Measurements from ENCODE around the gene SLAMF9.

Gene SLAMF9

DNA sequence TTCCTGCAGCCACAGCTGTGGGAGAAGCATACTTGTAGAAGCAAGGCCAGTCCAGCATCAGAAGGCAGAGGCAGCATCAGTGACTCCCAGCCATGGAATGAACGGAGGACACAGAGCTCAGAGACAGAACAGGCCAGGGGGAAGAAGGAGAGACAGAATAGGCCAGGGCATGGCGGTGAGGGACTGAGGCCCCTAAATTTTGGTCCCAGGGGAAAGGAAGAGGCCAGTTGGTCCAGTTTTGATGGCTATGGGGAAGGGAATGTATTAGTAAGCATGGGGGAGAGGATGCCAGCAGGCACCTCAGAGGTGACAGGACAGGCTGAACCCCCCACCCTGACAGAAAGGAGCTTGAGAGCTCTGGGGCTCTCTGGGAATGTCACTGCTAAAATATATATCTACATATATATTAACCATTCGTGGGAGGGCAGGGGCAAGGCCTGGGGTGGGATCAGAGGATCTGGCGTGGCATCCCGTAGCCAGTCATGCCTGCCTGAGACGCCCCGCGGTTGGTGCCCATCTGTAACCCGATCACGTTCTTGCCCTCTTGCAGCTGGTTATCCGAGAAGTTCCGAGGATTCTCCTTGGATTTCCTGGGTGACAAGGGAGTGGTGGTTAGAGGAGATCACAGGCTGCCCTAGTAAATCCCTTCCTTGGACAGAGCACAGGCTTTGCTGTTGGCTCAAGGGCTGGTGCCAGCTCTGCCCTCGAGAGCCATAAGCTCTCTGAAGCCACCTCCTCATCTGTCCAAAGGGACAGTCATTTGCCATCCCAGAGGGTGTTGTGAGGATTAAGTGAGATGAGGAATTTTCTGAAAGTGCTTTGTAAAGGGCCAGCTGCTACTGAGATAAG is 35.5 kb downstream of the SLAMF9 start:
- no peak overlapping the region for H3K4me3 ChIP-seq (ENCODE audit: low read depth, low read length)
- TF ChIP-seq, protein P1, sequence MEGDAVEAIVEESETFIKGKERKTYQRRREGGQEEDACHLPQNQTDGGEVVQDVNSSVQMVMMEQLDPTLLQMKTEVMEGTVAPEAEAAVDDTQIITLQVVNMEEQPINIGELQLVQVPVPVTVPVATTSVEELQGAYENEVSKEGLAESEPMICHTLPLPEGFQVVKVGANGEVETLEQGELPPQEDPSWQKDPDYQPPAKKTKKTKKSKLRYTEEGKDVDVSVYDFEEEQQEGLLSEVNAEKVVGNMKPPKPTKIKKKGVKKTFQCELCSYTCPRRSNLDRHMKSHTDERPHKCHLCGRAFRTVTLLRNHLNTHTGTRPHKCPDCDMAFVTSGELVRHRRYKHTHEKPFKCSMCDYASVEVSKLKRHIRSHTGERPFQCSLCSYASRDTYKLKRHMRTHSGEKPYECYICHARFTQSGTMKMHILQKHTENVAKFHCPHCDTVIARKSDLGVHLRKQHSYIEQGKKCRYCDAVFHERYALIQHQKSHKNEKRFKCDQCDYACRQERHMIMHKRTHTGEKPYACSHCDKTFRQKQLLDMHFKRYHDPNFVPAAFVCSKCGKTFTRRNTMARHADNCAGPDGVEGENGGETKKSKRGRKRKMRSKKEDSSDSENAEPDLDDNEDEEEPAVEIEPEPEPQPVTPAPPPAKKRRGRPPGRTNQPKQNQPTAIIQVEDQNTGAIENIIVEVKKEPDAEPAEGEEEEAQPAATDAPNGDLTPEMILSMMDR (IDR thresholded peaks at IDR 0.05; ENCODE audit: low read depth, low read length, missing control alignments) = no peak
- DNase-seq (ENCODE audit: low read depth) = no peak

DNA sequence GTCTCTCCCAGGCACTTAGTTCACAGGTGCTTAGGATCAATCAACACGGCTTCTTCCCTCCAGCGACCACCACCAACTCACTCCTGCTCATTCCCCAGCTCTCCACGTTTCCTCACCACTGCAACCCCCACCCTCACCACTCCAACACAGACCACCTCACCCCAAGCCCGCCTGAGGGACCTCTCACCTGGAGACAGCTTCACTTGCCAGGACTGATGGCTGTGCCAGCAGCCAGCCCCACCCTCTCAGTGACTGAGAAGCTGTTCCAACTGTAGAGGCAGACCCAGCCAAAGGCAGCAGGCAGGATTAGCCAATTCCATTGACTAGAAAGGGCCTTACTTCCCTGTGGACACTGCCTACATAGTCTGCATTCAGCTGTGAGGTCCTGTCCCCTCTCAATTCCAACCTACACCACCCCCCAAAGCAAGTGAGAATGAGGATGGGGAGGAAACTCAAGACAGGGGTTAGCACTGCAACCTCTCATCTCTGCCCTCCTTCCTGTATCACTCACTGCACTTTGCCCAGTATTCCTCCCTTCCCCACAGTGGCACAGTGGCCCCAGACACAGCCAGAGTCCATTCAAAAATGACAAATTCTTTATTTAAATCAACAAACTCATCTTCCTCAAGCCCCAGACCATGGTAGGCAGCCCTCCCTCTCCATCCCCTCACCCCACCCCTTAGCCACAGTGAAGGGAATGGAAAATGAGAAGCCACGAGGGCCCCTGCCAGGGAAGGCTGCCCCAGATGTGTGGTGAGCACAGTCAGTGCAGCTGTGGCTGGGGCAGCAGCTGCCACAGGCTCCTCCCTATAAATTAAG is 36.3 kb downstream of the SLAMF9 start:
- H3K4me3 ChIP-seq (ENCODE audit: low read depth, low read length) = no peak overlapping the region
- DNase-seq (ENCODE audit: low read depth) = no peak
- TF ChIP-seq, protein P1 (IDR thresholded peaks at IDR 0.05; ENCODE audit: low read depth, low read length, missing control alignments) = no peak

DNA sequence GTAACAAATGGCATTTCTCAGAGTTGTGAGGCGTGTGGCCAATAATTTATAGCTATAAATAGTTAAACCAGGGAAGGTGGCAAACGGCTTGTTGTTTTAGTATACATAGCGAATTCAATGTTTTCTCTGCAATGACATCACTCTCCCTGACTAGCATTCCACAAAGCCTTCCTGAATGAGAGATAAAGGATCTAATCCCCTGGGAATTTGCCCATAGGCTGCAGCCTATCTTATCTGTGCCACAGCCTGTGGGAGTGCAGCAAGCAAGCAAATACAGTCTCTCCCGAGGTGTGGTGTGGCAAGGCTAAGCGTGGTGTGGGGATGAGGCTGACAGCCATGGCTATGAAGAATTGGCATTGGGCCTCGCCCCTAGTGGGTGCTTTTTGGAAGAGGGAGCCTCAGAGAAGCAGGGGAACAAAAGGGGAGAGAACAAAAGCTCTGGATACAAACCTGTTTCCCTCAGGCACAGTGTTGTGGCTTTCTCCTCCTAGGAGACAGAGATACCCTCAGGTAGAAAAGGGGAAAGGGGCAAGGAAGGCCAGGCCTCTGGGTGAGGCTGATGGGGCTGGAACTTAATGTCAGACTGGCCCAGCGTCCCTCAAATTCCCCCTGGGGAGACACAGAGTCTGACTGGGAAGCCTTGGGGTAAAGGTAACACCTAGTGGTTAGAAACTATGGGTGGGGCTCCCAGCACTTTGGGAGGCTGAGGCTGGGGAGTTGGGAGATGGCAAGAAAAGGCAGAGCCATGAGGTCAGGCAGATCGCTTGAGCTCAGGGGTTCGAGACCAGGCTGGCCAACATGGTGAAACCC is 37.6 kb downstream of the SLAMF9 start:
- no peak overlapping the region for H3K4me3 ChIP-seq (ENCODE audit: low read depth, low read length)
- DNase-seq (ENCODE audit: low read depth) = no peak
- TF ChIP-seq, protein P1 (IDR thresholded peaks at IDR 0.05; ENCODE audit: low read depth, low read length, missing control alignments) = no peak

DNA sequence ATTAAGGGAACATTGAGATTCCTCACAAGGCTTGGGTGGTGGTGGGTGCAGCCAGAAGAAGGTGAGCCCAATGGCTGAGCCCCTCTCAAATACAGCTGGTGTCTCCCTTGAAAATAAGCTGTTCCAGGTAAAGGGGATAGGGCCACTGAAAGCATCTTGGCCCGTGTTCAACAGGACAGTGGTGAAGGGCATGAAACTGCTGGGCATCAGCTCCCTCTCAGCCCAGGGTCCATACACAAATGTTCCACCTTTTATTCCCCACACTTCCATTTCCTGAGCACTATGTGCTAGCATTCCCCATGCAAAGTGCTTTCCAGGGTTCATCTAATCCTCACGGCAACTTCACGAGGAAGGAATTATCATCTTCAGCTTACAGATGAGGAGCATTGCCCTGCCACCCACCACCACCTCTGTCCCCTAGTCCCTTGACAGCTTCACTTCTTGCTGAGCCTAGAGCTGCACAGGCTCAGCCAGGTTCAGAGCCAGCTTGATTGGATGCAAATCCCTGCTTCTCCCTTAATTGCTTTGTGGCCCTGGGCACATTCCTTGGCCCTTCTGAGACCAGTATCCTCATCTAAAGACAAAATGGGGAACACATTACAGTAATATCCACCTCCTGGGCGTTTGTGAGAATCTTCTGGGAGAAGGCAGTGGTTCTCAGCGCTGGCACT is 38.3 kb downstream of the SLAMF9 start:
- no peak for DNase-seq (ENCODE audit: low read depth)
- TF ChIP-seq, protein P1 (IDR thresholded peaks at IDR 0.05; ENCODE audit: low read depth, low read length, missing control alignments) = no peak
- no peak overlapping the region for H3K4me3 ChIP-seq (ENCODE audit: low read depth, low read length)

DNA sequence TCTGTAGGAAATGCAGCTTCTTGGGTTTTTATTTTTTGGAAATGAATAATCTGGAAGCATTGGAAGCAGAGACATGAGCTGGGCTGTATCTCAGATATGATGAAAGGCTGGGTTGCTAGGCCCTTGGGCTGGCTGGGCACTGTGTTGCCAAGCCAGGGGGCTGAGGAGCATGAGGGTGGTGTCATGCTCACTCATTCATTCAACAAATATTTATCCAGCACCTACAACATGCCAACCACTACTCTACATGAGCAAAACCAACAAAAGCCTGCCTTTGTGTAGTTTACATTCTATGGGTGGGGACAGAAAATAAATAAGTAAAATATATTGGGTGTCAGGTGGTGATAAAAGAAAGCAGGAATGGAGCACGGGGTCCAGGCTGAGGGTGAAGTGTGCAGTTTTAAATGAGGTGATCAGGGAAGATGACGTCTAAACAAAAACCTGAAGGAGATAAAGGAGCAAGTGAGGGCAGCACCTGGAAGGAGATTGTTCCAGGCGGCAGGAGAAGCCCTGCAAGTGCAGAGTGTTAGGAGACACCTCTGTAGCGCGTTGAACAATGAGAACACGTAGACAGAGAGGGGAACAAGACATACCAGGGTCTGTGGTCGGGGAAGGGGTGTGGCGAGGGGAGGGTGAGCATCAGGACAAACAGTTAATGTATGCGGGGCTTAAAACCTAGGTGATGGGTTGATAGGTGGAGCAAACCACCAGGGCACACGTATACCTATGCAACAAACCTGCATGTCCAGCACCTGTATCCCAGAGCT is 39.6 kb downstream of the SLAMF9 start:
- TF ChIP-seq, protein P1 (IDR thresholded peaks at IDR 0.05; ENCODE audit: low read depth, low read length, missing control alignments) = no peak
- no peak for DNase-seq (ENCODE audit: low read depth)
- H3K4me3 ChIP-seq (ENCODE audit: low read depth, low read length) = no peak overlapping the region

All from GM12864 (cell line).